Measurements from ENCODE around the gene PSMC3. TPM values are rescaled to one million over a fixed set of nuclear protein-coding genes. Genes with fewer than 3 reads are reported as not detected.

Gene PSMC3
- total and polyA plus RNA-seq, 2 of the 13 experiments (the other 11 are each of a cell fraction or from before 2014, with no cell fraction given) = 75.8 to 214 TPM

DNA sequence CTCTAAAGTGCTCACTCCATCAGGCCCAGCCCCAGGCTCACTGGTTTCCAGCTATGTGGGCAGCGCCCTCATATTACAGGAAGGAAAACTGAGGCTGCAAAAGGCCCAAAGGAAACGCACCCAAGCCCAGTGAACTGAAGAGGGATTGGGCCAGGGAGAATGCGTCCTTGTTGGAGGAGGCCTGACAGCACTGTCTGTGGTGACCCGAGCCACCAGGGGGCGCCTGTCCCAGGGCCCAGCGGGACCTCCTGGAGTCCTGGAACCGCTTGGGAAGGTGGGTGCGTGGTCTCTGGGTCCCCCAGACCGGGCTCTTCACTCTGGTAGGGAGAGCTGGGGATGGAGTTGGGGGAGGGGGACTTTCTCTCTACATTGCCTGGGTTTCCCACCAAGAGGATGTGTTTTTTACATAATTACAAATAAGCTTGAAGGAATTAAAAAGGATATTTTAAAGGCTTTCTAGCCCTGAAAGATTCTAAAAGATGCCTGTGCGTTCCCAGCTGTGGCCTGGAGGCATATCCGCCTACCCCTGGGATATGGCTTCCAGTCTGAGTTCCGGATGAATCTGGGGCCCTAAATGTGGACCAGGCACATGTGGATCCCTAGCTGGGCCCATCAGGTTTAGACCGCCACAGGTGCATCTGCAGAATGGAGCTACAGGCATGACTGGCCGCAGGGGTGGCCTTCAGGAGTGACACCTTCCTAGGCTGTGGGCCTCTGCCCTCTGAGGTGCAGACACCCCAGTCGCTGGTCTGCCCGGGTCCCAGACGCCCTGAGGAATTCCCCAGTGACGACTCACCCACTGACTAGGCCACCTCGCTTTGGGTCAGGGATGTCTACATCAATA, 52.1 kb downstream of the PSMC3 start (continued):
- TF ChIP-seq POGK (CRISPR knock-in tag; conservative IDR thresholded peaks at IDR 0.05) = no peak
- peak; percentile 42; the same call in 1 of the 2 replicates for TF ChIP-seq SP4 (CRISPR knock-in tag; IDR thresholded peaks at IDR 0.05)
- no peak for TF ChIP-seq ONECUT2 (CRISPR knock-in tag; IDR thresholded peaks at IDR 0.05)
- TF ChIP-seq HOXD1 (CRISPR knock-in tag; IDR thresholded peaks at IDR 0.05) = no peak
- TF ChIP-seq HDAC2 (CRISPR knock-in tag; IDR thresholded peaks at IDR 0.05) = peak; percentile 21; the same call in 1 of the 2 replicates
- TF ChIP-seq KLF15 (CRISPR knock-in tag; IDR thresholded peaks at IDR 0.05; ENCODE audit: borderline replicate concordance) = no peak
- TF ChIP-seq, protein P1, sequence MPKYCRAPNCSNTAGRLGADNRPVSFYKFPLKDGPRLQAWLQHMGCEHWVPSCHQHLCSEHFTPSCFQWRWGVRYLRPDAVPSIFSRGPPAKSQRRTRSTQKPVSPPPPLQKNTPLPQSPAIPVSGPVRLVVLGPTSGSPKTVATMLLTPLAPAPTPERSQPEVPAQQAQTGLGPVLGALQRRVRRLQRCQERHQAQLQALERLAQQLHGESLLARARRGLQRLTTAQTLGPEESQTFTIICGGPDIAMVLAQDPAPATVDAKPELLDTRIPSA (CRISPR knock-in tag; IDR thresholded peaks at IDR 0.05; ENCODE audit: borderline replicate concordance) = no peak
- TF ChIP-seq, protein P2, sequence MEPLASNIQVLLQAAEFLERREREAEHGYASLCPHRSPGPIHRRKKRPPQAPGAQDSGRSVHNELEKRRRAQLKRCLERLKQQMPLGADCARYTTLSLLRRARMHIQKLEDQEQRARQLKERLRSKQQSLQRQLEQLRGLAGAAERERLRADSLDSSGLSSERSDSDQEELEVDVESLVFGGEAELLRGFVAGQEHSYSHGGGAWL (CRISPR knock-in tag; IDR thresholded peaks at IDR 0.05) = no peak
- TF ChIP-seq ZSCAN22 (CRISPR knock-in tag; IDR thresholded peaks at IDR 0.05) = no peak
- TF ChIP-seq ZNF800 (CRISPR knock-in tag; IDR thresholded peaks at IDR 0.05) = no peak
- TF ChIP-seq E2F2 (CRISPR knock-in tag; IDR thresholded peaks at IDR 0.05; ENCODE audit: borderline replicate concordance) = no peak
